ENCODE data around the gene ADSL. TPM values are rescaled to one million over a fixed set of nuclear protein-coding genes. Genes with fewer than 3 reads are reported as not detected.

The ADSL gene
- total RNA-seq, 1 donor from 2014 or later = 56.6 TPM

DNA sequence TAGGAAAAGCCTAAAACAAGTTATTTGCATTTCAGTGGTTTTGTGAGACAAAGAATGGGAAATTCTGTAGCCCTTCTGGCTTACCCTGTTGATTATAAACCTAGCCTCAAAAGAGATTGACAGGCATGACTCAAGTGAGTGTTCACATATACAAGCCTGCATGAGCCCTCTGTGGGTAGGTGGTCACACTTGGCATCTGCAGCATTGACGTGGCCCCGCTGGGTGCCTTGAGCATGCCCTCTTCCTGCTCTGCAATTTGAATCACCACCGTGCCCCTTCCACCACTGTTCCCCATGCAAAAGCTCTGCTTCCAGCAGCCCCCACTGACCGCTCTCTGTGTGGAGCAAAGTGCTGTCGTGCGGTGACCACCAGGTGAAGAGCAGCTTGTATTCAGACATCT is 21.0 kb upstream of the ADSL start:
- no peak for DNase-seq
- ATAC-seq = no peak
- intact Hi-C loops (cut with micrococcal nuclease) = no loop called here

DNA sequence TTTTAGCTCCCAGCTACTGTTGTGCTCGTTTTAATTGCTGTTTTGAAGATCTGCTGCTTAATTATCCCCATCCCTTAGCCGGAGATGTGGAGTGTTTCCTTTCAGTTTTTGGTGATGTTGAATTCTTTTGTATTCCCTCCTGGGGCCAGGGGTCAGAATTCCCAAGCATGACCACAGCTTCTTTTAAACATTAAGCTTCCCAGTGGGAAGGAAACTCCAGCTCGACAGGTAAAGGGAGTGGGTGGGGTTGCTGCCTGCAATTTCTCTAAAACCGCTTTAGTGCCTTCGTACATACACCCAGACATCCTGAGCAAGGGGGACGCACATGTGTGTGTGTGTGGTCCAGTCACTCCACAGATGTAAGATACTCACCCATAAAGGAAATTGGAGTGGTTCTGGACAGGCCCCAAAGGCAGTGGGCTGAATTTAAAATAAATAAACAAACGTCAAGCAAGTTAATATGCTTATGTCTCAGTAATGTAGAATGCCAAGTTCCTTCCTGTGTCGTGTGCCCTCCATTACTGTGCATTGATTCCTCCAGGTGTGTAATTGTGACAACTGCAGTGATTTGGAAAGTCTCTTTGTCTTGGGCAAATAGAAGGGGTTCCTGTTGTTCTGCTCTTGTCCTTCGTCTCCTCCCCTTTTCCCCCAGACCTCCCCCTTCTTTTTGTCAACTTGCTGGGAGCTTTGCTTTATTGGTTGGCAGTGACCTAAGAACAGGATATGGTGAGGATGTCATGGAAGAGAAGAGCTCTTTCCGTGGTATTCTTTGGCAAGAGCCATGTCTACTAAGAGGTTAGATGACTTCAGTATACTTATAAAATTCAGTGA is 19.2 kb upstream of the ADSL start:
- intact Hi-C loops (cut with micrococcal nuclease) = no loop called here
- ATAC-seq = peak; percentile 20
- DNase-seq = no peak

DNA sequence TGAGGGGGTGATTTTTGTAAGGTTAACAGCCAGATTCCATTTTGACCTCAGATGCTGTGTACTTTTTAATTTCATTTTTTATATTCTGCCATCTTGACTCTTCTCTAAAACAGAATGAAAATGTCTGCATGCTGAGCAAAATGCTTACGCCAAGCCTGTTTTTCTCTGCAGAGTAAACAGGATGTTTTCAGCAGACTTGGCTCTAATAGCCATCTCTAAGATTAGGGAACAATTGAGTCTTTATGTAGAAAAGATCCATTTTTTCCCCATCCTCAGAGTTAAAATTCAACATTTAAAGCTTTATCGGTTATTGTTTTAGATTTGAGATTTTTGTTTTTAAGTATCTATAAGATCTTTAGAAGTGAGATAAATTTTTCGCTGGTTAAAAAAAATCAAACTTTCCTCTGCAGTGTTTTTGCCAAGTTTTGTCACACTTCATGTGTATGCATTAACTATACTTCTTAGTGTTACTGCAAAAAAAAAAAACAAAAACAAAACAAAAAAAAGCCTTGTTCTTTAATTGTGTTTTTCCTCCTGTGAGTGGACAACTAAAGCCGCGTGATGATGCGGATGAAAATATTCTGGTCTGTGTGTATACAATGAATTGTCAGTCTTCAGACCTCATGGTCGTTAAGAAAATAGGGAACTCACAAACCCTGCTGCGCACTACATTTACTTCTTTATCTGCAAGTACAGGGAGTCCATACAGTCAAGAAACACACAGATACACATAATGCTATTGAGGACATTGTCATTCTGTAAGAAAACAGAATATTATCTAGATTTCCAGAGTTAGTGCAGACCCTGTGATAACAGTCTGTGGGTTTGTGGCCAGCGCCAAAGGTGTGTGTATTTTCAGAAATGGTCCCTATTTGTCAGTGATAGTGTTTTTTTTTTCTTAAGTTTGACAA is 17.5 kb upstream of the ADSL start:
- no peak for DNase-seq
- intact Hi-C loops (cut with micrococcal nuclease) = no loop called here
- ATAC-seq = no peak

- intact Hi-C loops (cut with micrococcal nuclease) = no loop called here
- DNase-seq (no peak), ATAC-seq (no peak)
These were observed 16.8 kb upstream of the ADSL start for GRCh38 chr22:40329466-40329865.

DNA sequence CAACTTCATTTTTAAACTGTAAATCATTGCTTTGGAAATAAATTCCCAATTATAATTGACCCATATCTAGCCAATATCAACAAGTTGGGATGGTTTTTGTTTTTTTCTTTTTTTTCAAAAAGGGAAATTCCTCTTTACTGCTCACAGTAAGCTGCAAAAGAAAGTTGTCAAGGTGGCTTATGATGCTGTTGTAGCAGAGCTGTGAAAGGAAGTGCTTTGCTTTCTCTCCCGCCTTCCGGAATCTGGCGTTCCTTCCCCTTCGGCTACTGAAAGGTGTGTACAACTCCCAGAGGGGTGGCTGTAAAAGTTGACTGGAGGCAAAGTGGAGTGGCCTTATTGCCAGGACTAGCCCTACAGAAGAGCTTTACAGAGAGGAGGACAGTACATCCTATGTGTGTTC is 16.2 kb upstream of the ADSL start:
- DNase-seq (no peak), ATAC-seq (no peak)
- intact Hi-C loops (cut with micrococcal nuclease) = no loop called here

DNA sequence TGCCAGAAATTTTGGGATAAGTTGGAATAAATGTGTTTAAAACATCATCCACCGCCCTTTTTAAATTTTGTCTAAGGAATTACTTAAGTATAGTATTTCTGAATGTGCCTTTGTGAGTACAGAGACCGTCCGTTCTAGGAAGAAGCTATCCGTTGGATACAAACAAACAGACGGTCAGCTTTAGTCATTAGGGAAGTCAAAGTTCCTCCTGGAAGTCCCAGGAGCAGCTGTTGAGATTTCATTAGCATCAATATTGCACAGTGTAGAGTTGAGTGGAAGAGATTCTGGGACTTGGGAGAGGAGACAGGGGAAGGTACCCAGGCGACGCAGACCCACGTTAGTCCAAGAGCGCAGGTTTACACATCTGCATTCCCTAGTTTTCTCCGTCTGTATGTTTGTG is 15.7 kb upstream of the ADSL start:
- intact Hi-C loops (cut with micrococcal nuclease) = no loop called here
- DNase-seq = no peak
- peak; percentile 20 for ATAC-seq

DNA sequence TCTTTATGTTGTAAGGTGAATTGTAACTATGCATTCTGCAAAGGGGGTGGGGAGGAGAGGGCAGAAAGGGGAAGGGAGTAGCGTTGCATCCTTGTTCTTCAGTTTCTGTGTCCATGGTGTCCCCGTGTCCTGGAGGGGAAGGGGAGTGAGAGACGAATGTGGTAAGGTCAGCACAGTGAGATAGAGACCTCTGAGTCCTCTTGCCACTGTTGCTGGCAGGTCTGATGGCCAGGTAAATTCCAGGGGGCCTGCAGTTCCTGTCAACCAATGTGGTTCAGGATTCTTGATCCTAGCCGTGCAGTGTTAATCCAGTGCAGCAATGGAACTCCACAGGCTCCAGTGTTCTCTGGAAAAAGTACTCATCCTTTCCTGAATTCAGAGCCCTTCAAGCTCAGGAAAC is 14.6 kb upstream of the ADSL start:
- intact Hi-C loops (cut with micrococcal nuclease) = no loop called here

GRCh38 chr22:40332319-40332781 is 13.9 kb upstream of the ADSL start:
- DNase-seq = no peak

More for the DNA sequence above, 14.6 kb upstream of the ADSL start:
- DNase-seq = no peak
- no peak for ATAC-seq

DNA sequence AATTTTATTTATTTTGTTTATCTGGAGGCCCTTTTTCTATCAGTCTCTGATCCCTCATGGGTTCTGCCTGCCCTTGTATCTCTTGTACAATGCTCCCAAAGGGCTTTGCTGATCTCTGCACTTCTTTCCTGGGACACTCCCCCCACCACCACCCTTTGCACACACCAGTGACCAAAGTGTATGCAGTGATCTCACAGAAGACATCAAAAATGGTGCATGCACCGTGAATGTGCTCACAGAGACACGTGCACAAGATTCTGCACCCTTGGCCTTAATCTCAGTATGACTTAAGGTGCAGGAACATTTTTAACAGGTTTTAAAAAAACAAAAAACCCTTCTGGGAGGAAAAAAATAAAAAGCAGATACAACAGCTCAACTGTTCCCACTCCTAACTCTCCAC is 12.2 kb upstream of the ADSL start:
- DNase-seq (no peak), ATAC-seq (no peak)
- intact Hi-C loops (cut with micrococcal nuclease) = no loop called here

More at GRCh38 chr22:40332319-40332781, 13.9 kb upstream of the ADSL start:
- no peak for ATAC-seq
- intact Hi-C loops (cut with micrococcal nuclease) = no loop called here

GRCh38 chr22:40334899-40335298 is 11.4 kb upstream of the ADSL start:
- ATAC-seq (no peak), DNase-seq (no peak)
- intact Hi-C loops (cut with micrococcal nuclease) = no loop called here

DNA sequence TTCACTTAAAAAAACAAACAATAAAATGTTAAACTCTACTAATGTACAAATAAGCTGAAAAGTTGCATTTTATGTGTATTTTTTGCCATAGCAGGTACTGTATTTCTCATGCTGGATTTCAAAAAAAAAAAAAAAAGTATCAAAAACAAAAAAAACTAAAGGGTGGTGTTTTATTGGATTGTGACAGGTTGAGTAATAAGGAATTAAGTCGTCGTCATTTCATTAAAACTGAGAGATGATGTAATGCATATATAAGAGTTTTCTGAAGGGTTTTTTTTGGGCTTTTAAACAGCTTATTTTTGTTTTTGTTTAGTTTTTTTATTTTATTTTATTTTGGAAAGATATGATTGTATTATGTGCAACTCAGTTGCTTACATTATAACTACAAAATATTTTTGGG is 10.9 kb upstream of the ADSL start:
- intact Hi-C loops (cut with micrococcal nuclease) = no loop called here
- DNase-seq = no peak
- ATAC-seq = no peak

- ATAC-seq (no peak), DNase-seq (no peak)
- intact Hi-C loops (cut with micrococcal nuclease) = no loop called here
These were observed 6.3 kb upstream of the ADSL start for GRCh38 chr22:40340044-40340443.

GRCh38 chr22:40341604-40342003 is 4.7 kb upstream of the ADSL start:
- no peak for ATAC-seq
- intact Hi-C loops (cut with micrococcal nuclease) = no loop called here
- no peak for DNase-seq

- intact Hi-C loops (cut with micrococcal nuclease) = no loop called here
- no peak for DNase-seq
- no peak for ATAC-seq
These were observed 3.8 kb upstream of the ADSL start for GRCh38 chr22:40342521-40342920.

DNA sequence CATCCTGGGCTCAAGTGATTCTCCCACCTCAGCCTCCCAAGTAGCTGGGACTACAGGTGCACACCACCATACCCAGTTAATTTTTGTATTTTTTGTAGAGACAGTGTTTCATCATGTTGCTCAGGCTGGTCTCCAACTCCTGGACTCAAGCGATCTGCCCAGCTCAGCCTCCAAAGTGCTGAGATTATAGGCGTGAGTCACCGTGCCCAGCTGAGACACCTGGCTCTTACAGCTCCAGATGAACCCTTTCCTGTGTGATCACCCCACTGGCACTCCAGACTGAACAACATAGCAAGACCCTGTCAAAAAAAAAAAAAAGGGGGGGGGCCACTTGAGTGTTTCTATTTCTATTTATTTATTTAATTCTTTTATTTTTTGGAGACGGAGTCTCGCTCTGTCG is 1.0 kb upstream of the ADSL start:
- DNase-seq (no peak), ATAC-seq (no peak)
- intact Hi-C loops (cut with micrococcal nuclease) = no loop called here

DNA sequence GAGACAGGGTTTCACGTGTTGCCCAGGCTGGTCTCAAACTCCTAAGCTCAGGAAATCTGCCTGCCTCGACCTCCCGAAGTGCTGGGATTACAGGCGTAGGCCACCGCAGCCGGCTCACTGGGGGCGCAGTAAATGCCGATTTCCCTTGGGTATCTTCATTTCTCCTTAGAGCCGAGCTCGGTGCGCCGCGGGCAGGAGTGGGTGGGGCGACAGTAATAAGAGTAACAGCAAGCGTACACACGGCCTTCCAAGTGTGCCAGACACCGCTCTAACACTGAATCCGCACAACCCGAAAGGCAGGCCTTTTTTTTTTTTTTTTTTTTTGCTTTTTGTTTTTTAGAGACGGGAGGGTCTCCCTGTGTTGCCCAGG is 500 bp upstream of the ADSL start:
- intact Hi-C loops (cut with micrococcal nuclease) = no loop called here
- ATAC-seq = peak; percentile 22
- peak; percentile 49 for DNase-seq

GRCh38 chr22:40347300-40347699 is 1.0 kb downstream of the ADSL start:
- ATAC-seq (no peak), DNase-seq (no peak)
- intact Hi-C loops (cut with micrococcal nuclease) = no loop called here

- intact Hi-C loops (cut with micrococcal nuclease) = no loop called here
- DNase-seq (peak; percentile 48), ATAC-seq (no peak)
These were observed 1.8 kb downstream of the ADSL start for GRCh38 chr22:40348025-40348658.

DNA sequence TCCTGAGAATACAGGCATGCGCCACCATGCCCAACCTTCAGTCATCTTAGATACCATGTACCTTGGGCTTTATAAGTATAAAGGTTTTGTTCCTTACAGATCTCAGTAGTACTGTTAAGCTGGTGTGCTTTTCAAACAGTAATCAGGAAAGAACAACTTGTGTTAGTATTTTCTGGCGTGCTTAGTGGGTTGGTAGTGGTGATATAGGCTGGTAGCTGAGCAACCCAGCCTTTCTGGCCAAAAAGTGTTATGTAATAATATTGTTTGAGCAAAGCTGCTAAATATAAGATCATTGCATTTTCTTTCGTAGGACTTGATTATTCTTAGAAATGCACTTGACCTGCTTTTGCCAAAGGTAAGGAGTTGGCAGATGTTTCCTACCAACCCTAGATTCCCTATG is 6.5 kb downstream of the ADSL start:
- no peak for DNase-seq
- intact Hi-C loops (cut with micrococcal nuclease) = no loop called here
- peak; percentile 18 for ATAC-seq

DNA sequence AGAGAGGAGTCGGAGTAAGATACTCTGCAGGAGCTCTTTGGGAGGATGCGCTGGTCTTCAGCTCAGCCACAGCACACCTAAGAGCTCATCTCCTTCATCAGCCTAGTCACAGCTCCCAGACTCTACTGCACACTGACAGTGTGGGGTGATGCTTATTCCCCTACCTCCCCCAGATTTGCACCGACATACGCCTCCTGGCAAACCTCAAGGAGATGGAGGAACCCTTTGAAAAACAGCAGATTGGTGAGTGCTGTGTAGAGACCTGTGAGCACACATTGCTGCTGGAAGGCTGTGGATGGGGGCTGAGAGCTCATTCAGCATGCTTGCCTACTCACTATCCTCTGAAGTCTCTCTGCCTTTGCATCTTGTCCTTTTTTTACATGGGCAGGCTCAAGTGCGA is 14.8 kb downstream of the ADSL start:
- intact Hi-C loops (cut with micrococcal nuclease) = no loop called here
- no peak for DNase-seq
- no peak for ATAC-seq
